T follicular helper cell (primary cell): Measurements from ENCODE around the gene GAB1.
"Not testable (repeated sequence)": the region's sequence is repeated elsewhere in the genome, so short reads cannot be mapped to it uniquely, and the experiment has no call there.

Source experiments
- DNase-seq: peaks from one replicate; pipeline ENCODE4 v3.0.0-alpha.2; 2020; ENCODE audit warnings: low read depth

The GAB1 gene

DNA sequence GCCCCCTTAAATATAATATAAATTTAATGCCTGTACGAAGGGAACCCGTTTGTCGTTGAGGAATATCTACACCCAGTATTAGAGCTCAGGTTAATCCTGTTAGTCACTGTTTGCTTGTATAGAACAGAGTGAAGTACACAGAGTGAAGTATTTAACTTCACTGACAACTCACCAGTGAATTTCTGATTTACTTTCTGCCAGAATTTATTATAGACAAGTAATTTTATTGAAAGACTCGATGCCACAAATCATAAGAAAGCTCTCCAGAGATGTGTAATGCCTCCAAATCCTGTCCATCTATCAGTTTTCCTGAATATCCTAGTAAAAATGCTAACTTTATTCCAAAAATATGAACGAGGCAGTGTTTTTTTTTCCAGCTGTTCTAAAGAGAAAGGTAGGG lies 1.6 kb downstream of the GAB1 start:
- no peak for DNase-seq

- no peak for DNase-seq
Observed at GRCh38 chr4:143339497-143339896, 2.8 kb downstream of the GAB1 start.

DNA sequence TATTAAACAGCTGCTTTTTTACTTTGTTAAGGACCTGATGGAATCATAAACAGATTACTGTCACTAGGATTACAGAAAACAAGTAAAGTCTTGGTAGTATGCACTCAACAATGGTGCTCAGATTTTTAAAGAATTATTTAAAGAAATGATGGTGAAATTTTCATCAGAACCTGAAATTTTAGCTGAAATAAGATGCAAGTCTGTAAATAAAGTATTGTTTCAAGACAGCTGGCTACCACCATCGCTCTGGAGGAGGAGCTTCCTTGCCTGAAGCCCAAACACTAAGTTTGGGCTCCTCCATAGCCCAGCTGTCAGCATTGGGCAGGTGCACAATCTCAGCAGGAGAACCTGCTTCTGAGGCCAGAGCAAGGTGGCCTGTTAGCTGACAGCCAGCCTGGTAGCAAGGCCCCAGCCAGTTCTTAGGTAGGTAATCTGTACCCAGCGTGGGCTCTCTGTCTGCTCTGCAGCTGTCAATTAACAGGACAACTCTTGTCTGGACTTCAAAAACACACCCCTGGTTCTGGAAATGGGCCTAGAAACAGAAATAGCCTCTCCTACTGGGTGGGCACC lies 4.6 kb downstream of the GAB1 start:
- no peak for DNase-seq

DNA sequence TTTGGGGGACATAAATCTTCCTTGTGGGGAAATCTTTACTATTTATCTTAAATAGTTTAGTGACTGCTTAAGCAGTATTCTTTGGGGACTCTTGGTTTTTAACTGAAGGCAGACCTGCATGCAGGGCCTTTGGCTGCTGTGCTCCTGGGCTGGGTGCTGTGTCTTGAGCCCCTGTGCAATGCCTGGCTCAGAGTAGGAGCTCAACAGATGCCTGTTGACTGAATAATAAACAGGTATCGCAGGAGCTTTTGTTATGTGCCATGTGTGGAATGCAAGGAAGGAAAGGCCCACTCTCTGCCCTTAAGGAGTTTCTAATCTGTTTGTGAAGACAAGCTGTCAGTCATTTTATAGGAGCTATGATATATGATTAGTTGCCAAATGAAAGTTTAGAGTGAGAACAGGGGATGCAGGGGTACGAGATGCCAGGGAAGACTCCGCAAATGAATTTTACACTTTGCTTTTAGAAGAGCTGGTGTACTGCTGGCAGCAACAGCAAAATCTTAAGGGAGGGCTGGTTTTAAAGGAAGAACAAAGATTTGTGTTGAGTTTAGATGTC lies 6.7 kb downstream of the GAB1 start:
- no peak for DNase-seq

DNA sequence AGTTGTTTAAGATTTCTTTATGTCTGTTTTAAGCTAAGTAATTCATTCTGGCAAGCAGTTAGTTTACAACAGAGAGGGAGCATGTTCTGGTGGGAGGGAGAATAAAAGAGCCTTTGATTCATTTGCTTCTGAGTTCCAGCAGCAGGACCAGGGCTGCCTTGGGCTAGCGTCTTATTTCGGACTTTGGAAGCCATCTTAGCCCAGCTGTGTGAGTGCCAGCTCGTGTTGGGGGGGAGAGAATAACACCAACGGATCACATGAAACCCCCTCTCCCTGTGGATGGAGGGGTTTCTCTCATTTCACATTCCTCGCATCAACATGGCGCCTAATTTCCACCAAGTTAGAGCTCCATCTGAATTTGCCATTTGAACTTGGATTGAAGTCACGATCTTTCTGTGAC lies 7.4 kb downstream of the GAB1 start:
- DNase-seq: no peak

DNA sequence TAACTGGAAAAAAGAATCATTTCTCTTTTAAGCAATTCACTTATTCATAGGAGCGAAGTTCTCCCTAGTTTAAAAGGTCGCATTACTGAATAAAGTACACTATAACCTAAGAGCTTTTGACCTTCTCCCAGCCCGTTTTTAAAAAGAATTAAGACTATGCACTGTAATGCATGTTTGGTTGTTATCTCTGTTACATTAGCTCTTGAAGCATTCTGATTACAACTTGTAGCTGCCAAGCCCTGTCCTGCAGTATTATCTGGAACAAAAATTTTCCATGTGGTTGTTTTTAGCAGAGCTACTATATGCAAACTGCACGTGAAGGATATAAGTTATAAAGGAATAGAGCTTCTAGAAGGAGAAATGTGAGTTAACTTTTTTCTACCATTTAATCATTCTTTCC lies 8.1 kb downstream of the GAB1 start:
- DNase-seq: no peak

DNA sequence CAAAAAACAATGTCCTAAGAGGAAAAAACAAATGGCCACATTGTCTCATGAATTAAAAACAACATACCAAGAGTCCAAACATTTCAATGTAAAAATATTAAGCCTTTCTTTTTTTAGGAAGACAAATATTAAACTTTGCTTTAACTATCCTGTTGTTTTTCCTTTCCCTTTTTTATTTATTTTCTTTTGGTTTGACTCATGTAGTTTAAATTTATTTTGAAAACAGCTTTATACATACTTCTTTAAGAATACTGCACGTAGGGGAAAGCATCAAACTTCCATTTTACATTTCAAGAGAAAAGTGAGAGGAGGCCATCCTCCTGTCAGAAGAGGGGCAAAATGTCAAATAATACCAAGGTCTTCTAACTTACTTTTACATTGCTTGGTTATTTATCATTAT lies 8.7 kb downstream of the GAB1 start:
- DNase-seq: no peak

- DNase-seq: no peak
Observed at GRCh38 chr4:143346206-143346605, 9.5 kb downstream of the GAB1 start.

DNA sequence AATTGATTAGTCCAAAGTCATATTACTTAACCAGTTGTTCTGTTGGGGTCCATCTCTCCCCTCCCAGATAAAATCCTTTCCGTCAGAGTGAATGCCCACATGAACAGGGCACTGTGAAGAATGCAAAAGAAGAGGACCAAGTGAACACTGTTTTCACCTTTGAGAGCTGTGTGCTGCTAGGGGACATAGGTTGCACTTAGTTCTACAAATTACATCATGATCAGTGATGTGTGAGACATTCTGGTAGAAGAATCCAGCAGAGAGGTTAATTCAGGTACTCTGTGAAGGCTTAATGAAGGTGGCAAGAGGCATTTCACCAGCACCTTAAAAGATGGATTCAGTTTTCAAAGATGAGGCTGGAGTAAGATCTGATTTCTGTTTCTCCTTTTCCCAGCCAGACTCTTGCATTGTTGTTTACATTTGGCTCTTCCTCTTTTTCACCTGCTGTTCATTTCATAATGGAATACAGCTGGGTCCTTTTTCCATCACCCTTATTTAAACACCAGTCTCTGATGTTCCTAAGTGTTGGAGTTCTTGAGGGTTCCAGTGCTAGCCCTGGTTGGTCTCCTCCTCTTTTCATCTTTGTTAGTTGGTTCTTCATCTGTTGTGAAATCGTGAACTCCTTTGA lies 10.9 kb downstream of the GAB1 start:
- DNase-seq: no peak

GRCh38 chr4:143348233-143349077 lies 11.8 kb downstream of the GAB1 start:
- DNase-seq: no peak

DNA sequence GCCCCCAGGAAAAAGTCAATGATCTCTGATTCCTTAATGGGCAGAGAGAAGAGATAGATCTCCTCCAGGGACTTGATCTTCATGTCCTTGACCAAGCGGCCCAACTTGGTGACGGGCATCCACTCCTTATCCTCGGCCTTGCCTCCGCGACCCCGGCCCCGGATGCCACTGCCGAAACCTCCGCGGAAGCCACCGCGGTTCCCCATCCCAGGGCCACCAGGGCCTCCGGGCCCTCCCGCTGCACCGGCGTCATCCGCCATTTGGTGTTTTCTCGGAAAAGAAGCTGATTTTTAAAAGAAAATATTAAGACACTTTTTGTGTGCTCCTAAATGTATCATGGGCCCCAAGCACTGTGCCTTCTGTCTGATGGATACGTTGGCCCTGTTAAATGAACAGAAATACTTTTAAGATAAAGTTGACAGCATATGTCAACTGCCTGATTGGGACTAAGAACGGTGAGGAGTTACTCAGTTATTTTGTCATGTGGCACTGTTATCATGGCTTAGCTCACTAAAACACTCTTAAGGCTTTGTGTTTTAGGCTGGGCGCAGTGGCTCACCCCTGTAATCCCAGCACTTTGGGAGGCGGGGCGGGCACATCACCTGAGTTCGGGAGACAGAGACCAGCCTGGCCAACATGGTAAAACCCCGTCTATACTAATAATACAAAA lies 13.3 kb downstream of the GAB1 start:
- DNase-seq: not testable (repeated sequence)

DNA sequence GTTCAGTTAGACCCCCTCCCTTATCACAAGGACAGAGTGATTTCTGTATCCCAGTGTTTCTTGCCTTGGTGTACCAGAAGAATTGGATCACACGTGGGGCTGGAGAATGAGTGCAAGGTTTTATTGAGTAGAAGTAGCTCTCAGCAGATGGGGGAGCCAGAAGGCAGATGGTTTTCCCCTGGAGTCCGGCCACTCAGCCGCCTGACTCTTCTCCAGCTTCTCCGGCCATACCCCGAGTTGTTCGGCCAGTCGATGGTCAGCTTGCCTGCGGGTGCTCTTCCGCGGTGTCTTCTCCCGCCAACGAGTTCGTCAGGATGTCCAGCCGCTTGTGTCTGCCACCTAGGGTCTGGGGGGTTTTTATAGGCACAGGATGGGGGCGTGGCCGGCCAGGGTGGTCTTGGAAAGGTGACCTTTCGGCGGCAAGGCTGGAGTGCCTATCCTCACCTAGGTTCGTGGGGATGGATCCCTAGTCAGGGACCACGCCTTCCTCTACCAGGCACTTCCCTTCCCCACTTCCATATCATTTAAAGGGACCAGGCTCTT lies 14.5 kb downstream of the GAB1 start:
- no peak for DNase-seq

DNA sequence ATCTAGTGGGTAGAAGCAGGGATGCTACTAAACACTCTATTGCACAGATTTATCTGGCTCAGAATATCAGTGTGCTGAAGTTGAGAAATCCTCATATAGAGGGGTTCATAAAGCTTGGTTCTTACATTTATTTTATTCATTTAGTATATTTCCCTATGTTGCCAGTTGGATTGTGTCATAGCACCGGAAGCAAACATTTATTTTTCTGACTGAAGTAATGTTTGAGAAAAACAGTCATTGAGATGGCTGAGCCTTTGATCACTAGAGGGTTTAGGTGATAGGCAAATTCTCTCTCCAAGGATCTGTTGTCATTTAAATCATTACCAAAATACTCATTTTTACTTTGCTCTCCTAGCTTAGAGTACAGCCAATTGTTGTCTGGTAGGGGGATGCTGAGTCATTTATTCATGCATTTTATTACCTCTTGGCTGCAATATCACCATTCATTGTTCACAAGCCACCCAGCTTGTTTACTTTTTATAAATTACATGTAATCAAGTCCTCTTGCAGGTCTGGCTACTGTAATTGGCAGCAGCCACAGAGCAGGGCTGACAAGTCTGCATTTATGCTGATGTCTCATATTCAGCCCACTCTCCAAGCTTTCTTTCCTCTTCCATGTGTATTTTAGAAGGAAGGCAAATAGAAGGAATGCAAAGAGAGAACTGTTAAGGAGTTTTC lies 15.2 kb downstream of the GAB1 start:
- DNase-seq: no peak

DNA sequence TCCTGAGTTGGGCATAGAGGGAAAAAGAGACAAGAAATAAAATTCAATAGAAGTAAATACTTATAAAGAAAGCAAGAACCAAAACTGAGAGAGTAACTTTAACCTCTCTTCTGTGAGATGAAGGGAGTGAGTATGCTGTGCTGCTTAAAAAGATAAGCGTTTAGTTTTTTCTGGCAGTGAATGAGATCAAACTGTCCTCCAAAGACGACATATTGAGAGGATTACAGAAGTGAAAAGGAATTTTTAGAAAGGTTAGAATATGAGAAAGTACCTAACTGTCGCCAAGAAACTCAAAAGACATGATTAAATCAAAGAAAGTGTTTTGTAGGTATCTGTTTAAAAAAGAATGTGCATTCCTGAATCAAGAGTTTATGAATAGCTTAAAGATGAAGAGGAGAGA lies 16.0 kb downstream of the GAB1 start:
- no peak for DNase-seq

GRCh38 chr4:143353797-143354196 lies 17.1 kb downstream of the GAB1 start:
- DNase-seq: no peak

GRCh38 chr4:143354990-143355389 lies 18.3 kb downstream of the GAB1 start:
- no peak for DNase-seq

- no peak for DNase-seq
Observed at GRCh38 chr4:143355540-143356217, 19.0 kb downstream of the GAB1 start.

DNA sequence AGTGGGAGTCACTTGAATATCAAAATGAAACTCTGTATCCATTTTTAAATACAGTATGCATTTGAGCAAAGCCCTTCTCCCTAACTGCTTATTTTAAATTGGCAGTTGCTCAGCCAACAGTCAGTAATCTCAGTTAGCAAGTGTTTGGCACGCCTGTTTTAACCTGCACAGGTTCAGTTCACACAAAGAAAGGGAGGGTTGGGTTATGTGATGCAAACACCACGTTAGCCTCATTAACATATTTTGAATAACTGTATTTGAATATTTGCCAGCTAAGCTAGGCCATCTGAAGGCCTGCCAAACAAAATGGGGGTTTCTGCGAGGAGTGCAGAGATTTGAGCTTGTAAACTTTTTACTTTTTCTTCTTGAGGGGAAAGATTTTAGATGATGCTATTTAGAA lies 19.8 kb downstream of the GAB1 start:
- DNase-seq: no peak

- DNase-seq: no peak
Observed at GRCh38 chr4:143357161-143357845, 20.6 kb downstream of the GAB1 start.

- no peak for DNase-seq
Observed at GRCh38 chr4:143358419-143358818, 21.7 kb downstream of the GAB1 start.
